KMS-11 (cell line): ENCODE data around the gene SFXN2.
A peak's percentile ranks its signal among the peaks of the same experiment; 100 is the strongest.
"Not testable (repeated sequence)": the region's sequence is repeated elsewhere in the genome, so short reads cannot be mapped to it uniquely, and the experiment has no call there.

Source experiments
- H2AFZ ChIP-seq: fragments of 200-600 bp; sonication (generic); 2 replicates; pipeline ENCODE4 v1.6.1; 2016; ENCODE audit warnings: antibody characterized with exemption, mixed run types, low read depth
- H3K27ac ChIP-seq: fragments of 200-600 bp; sonication (generic); 2 replicates; pipeline ENCODE4 v1.6.1; 2016; ENCODE audit warnings: mild to moderate bottlenecking, mixed run types
- H3K27me3 ChIP-seq: fragments of 200-600 bp; sonication (generic); 2 replicates; pipeline ENCODE4 v1.6.1; 2017; ENCODE audit warnings: mild to moderate bottlenecking, low read depth, mixed run types, moderate library complexity; ENCODE audit not compliant: insufficient read depth
- H3K36me3 ChIP-seq: fragments of 200-600 bp; sonication (generic); 2 replicates; pipeline ENCODE4 v1.6.1; 2017; ENCODE audit warnings: mild to moderate bottlenecking, mixed run types; ENCODE audit not compliant: insufficient read depth
- H3K4me1 ChIP-seq: fragments of 200-600 bp; sonication (generic); 2 replicates; pipeline ENCODE4 v1.6.1; 2016; ENCODE audit warnings: mild to moderate bottlenecking, low read depth, mixed run types; ENCODE audit not compliant: poor library complexity, severe bottlenecking
- H3K4me2 ChIP-seq: fragments of 200-600 bp; sonication (generic); 2 replicates; pipeline ENCODE4 v1.7.0; 2016; ENCODE audit warnings: mild to moderate bottlenecking, mixed run types
- H3K4me3 ChIP-seq: fragments of 200-600 bp; sonication (generic); IDR thresholded peaks from 2 replicates; pipeline ENCODE4 v1.6.1; 2017; ENCODE audit warnings: low read depth, low read length, mixed read lengths; ENCODE audit not compliant: insufficient read depth
- H3K79me2 ChIP-seq: fragments of 200-600 bp; sonication (generic); 2 replicates; pipeline ENCODE4 v1.6.1; 2016; ENCODE audit warnings: low read depth, mixed run types; ENCODE audit not compliant: insufficient read depth
- H3K9ac ChIP-seq: fragments of 200-600 bp; sonication (generic); 2 replicates; pipeline ENCODE4 v1.6.1; 2016; ENCODE audit warnings: mild to moderate bottlenecking, mixed run types
- H4K20me1 ChIP-seq: fragments of 200-600 bp; sonication (generic); 2 replicates; pipeline ENCODE4 v1.6.1; 2016; ENCODE audit warnings: mild to moderate bottlenecking, mixed run types; ENCODE audit not compliant: insufficient read depth
- CTCF ChIP-seq: fragments of 200-600 bp; sonication (generic); conservative IDR thresholded peaks from 2 replicates; pipeline ENCODE4 v1.6.1; 2017; ENCODE audit warnings: low read depth, mild to moderate bottlenecking, antibody characterized with exemption, low read length, moderate library complexity, mixed read lengths

The SFXN2 gene

GRCh38 chr10:102753718-102754117 is 39.3 kb downstream of the SFXN2 start:
- H3K36me3 ChIP-seq = no peaks in the 10 kb centered on the region
- H2AFZ ChIP-seq = no peak overlapping the region
- peaks cover 44% of the 10 kb centered on the region; the same call in 1 of the 2 replicates for H3K79me2 ChIP-seq
- peak overlapping the region; percentile 77 for H3K4me2 ChIP-seq
- no peaks in the 10 kb centered on the region for H3K27me3 ChIP-seq
- no peak overlapping the region for H3K9ac ChIP-seq
- no peaks in the 10 kb centered on the region for H4K20me1 ChIP-seq
- no peak for TF ChIP-seq CTCF
- H3K4me3 ChIP-seq = no peak overlapping the region
- peaks cover 50% of the 10 kb centered on the region for H3K4me1 ChIP-seq
- peak overlapping the region; percentile 23; the same call in 1 of the 2 replicates for H3K27ac ChIP-seq

- H2AFZ ChIP-seq = no peak overlapping the region
- no peak overlapping the region for H3K4me3 ChIP-seq
- H3K4me1 ChIP-seq = peaks cover 28% of the 10 kb centered on the region
- TF ChIP-seq CTCF = no peak
- peaks cover 32% of the 10 kb centered on the region; the same call in 1 of the 2 replicates for H3K79me2 ChIP-seq
- H3K4me2 ChIP-seq = no peak overlapping the region
- no peaks in the 10 kb centered on the region for H3K36me3 ChIP-seq
- no peak overlapping the region for H3K9ac ChIP-seq
- H3K27me3 ChIP-seq = no peaks in the 10 kb centered on the region
- no peak overlapping the region for H3K27ac ChIP-seq
- H4K20me1 ChIP-seq = no peaks in the 10 kb centered on the region
Observed at GRCh38 chr10:102757323-102757722, 42.9 kb downstream of the SFXN2 start.

GRCh38 chr10:102758240-102758932 is 44.0 kb downstream of the SFXN2 start:
- no peak overlapping the region for H3K27ac ChIP-seq
- H4K20me1 ChIP-seq = no peaks in the 10 kb centered on the region
- H3K9ac ChIP-seq = no peak overlapping the region
- H3K4me3 ChIP-seq = no peak overlapping the region
- no peak overlapping the region for H2AFZ ChIP-seq
- TF ChIP-seq CTCF = no peak
- H3K36me3 ChIP-seq = no peaks in the 10 kb centered on the region
- no peak overlapping the region for H3K4me2 ChIP-seq
- H3K27me3 ChIP-seq = no peaks in the 10 kb centered on the region
- peaks cover 27% of the 10 kb centered on the region for H3K4me1 ChIP-seq
- H3K79me2 ChIP-seq = peaks cover 24% of the 10 kb centered on the region; the same call in 1 of the 2 replicates

- H3K4me3 ChIP-seq, H3K9ac ChIP-seq, H3K36me3 ChIP-seq, H3K4me2 ChIP-seq, H3K27me3 ChIP-seq, H3K27ac ChIP-seq, H4K20me1 ChIP-seq, H2AFZ ChIP-seq: not testable (repeated sequence)
- peaks cover 26% of the 10 kb centered on the region for H3K4me1 ChIP-seq
- peaks cover 23% of the 10 kb centered on the region; the same call in 1 of the 2 replicates for H3K79me2 ChIP-seq
Observed at GRCh38 chr10:102758933-102759262, 44.5 kb downstream of the SFXN2 start.

- Histone ChIP-seq H3K4me2 (no peak overlapping the region), H3K27ac (no peak overlapping the region), H2AFZ (no peak overlapping the region), H4K20me1 (no peaks in the 10 kb centered on the region), H3K27me3 (no peaks in the 10 kb centered on the region), H3K79me2 (peaks cover 27% of the 10 kb centered on the region; the same call in 1 of the 2 replicates), H3K4me3 (no peak overlapping the region), H3K36me3 (no peaks in the 10 kb centered on the region), H3K9ac (no peak overlapping the region), H3K4me1 (peaks cover 32% of the 10 kb centered on the region)
- no peak for TF ChIP-seq CTCF
Observed at GRCh38 chr10:102759497-102760210, 45.2 kb downstream of the SFXN2 start.
